ENCODE data around the gene CD180.

Gene CD180

GRCh38 chr5:67192719-67193438, 3.7 kb downstream of the CD180 start:
- peak; percentile 43 for DNase-seq (ENCODE audit: low read depth)
- H3K4me3 ChIP-seq (ENCODE audit: low read depth, low read length) = no peak overlapping the region
- no peak for TF ChIP-seq MAX (IDR thresholded peaks at IDR 0.05; ENCODE audit: low read depth, low read length)
- no peak for TF ChIP-seq MYC (IDR thresholded peaks at IDR 0.05; ENCODE audit: low read depth, low read length)
- TF ChIP-seq POLR2A (IDR thresholded peaks at IDR 0.05; ENCODE audit: extremely low read depth, insufficient read length) = no peak
- TF ChIP-seq CTCF (IDR thresholded peaks at IDR 0.05; ENCODE audit: low read depth, low read length) = no peak

- DNase-seq (ENCODE audit: low read depth) = no peak
- TF ChIP-seq MAX (IDR thresholded peaks at IDR 0.05; ENCODE audit: low read depth, low read length) (no peak), MYC (IDR thresholded peaks at IDR 0.05; ENCODE audit: low read depth, low read length) (no peak), POLR2A (IDR thresholded peaks at IDR 0.05; ENCODE audit: extremely low read depth, insufficient read length) (no peak)
- H3K4me3 ChIP-seq (ENCODE audit: low read depth, low read length) = no peak overlapping the region
Observed at GRCh38 chr5:67190861-67191260, 5.7 kb downstream of the CD180 start.

- TF ChIP-seq MAX (IDR thresholded peaks at IDR 0.05; ENCODE audit: low read depth, low read length) (no peak), CTCF (IDR thresholded peaks at IDR 0.05; ENCODE audit: low read depth, low read length) (no peak), MYC (IDR thresholded peaks at IDR 0.05; ENCODE audit: low read depth, low read length) (no peak), POLR2A (IDR thresholded peaks at IDR 0.05; ENCODE audit: extremely low read depth, insufficient read length) (no peak)
Observed at GRCh38 chr5:67190410-67190809, 6.2 kb downstream of the CD180 start.

DNA sequence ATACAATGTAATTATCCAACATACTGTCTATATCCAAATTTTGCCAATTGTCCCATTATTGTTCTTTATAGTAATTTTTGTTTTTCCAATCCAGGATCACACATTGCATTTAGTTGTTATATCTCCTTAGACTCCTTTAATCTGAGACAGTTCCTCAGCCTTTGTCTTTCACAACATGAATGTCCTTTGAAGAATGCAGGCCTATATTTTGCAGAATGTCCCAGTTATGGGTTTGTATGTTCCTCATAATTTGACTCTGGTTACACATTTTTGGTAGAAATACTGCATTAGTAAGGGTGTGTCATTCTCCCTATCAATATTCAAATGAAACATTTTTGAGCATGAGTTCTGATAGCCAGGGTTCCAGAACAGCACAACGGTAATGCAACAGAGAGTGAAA, 6.7 kb downstream of the CD180 start:
- TF ChIP-seq MYC (IDR thresholded peaks at IDR 0.05; ENCODE audit: low read depth, low read length) (no peak), CTCF (IDR thresholded peaks at IDR 0.05; ENCODE audit: low read depth, low read length) (no peak), MAX (IDR thresholded peaks at IDR 0.05; ENCODE audit: low read depth, low read length) (no peak), POLR2A (IDR thresholded peaks at IDR 0.05; ENCODE audit: extremely low read depth, insufficient read length) (no peak)
- DNase-seq (ENCODE audit: low read depth) = no peak
- H3K4me3 ChIP-seq (ENCODE audit: low read depth, low read length) = no peak overlapping the region

More at GRCh38 chr5:67190410-67190809, 6.2 kb downstream of the CD180 start:
- no peak for DNase-seq (ENCODE audit: low read depth)
- H3K4me3 ChIP-seq (ENCODE audit: low read depth, low read length) = no peak overlapping the region

DNA sequence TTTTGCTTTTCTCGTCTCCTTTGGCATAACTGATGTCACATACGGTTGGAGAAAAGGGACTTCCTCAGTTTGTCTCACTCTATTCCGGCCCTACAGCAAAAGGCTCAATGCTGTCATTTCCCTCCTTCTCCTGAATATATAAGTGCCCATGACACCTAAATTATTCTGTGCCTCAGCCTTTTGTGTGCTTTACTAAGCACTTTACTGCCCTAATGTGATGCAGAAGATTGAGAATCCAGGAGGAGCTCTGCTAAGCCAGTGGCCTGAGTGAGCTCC, 7.6 kb downstream of the CD180 start:
- no peak for TF ChIP-seq CTCF (IDR thresholded peaks at IDR 0.05; ENCODE audit: low read depth, low read length)
- TF ChIP-seq POLR2A (IDR thresholded peaks at IDR 0.05; ENCODE audit: extremely low read depth, insufficient read length) = no peak
- no peak for TF ChIP-seq MAX (IDR thresholded peaks at IDR 0.05; ENCODE audit: low read depth, low read length)
- TF ChIP-seq MYC (IDR thresholded peaks at IDR 0.05; ENCODE audit: low read depth, low read length) = no peak
- H3K4me3 ChIP-seq (ENCODE audit: low read depth, low read length) = no peak overlapping the region
- no peak for DNase-seq (ENCODE audit: low read depth)

GRCh38 chr5:67188274-67189078, 8.1 kb downstream of the CD180 start:
- TF ChIP-seq MYC (IDR thresholded peaks at IDR 0.05; ENCODE audit: low read depth, low read length) (no peak), CTCF (IDR thresholded peaks at IDR 0.05; ENCODE audit: low read depth, low read length) (no peak), MAX (IDR thresholded peaks at IDR 0.05; ENCODE audit: low read depth, low read length) (no peak), POLR2A (IDR thresholded peaks at IDR 0.05; ENCODE audit: extremely low read depth, insufficient read length) (no peak)
- no peak overlapping the region for H3K4me3 ChIP-seq (ENCODE audit: low read depth, low read length)
- no peak for DNase-seq (ENCODE audit: low read depth)
